Large intestine (tissue), 3 donors: ENCODE data around the gene FLT3LG. TPM values are rescaled to one million over a fixed set of nuclear protein-coding genes. Genes with fewer than 3 reads are reported as not detected.

Experiments
- DNase-seq, 2 donors: peaks; one replicate each; pipeline versions ENCODE4 v3.0.0 to v3.0.0-alpha.2; 2013
- H3K27ac ChIP-seq: one replicate; pipeline ENCODE4 v1.5.1; 2013; ENCODE audit warnings: low read length
- H3K27me3 ChIP-seq: 2 replicates; pipeline ENCODE4 v1.6.1; 2013; ENCODE audit warnings: low read length; ENCODE audit not compliant: control insufficient read depth, insufficient read depth
- H3K36me3 ChIP-seq: 2 replicates; pipeline ENCODE4 v1.6.1; 2013; ENCODE audit warnings: low read length; ENCODE audit not compliant: control insufficient read depth, insufficient read depth
- H3K4me1 ChIP-seq: one replicate; pipeline ENCODE4 v1.6.1; 2013; ENCODE audit warnings: low read length; ENCODE audit not compliant: control insufficient read depth, insufficient read depth
- H3K4me3 ChIP-seq: one replicate; pipeline ENCODE4 v1.5.1; 2013; ENCODE audit warnings: low read length
- H3K9me3 ChIP-seq: one replicate; pipeline ENCODE4 v1.6.1; 2013; ENCODE audit warnings: mild to moderate bottlenecking, low read depth, low read length, moderate library complexity; ENCODE audit not compliant: control insufficient read depth
- WGBS: methylation state at CpG from one replicate; pipeline ENCODE4 v1.1.5; 2013; ENCODE audit warnings: low lambda C conversion rate; ENCODE audit not compliant: insufficient coverage; 5-methylcytosine and 5-hydroxymethylcytosine counted together
- polyA plus RNA-seq: library from polyadenylated mRNA; unstranded; fragments of 120-200 nt; gene quantifications from one replicate; pipeline ENCODE4 v1.2.1, GENCODE V29; 2013

Gene FLT3LG
- polyA plus RNA-seq, 1 donor: 6.6 TPM

DNA sequence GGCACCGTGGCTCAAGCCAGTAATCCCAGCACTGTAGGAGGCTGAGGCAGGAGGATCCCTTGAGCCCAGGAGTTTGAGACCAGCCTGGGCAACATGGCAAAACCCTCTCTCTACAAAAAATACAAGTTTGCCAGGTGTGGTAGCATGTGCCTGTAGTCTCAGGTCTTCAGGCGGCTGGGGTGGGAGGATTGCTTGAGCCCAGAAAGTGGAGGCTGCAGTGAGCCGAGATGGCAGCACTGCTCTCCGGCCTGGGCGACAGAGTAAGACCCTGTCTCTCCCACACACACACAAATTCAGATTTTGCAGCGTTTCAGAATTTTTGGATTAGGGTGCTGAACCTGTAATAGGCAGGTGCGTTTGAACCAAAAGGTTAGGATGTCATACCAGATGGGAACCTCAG is 24.5 kb downstream of the FLT3LG start:
- no CpG with 5 or more reads among the region's 7 CpGs for WGBS
- peaks cover 51% of the 10 kb centered on the region for H3K4me1 ChIP-seq
- H3K27ac ChIP-seq: no peak overlapping the region

DNA sequence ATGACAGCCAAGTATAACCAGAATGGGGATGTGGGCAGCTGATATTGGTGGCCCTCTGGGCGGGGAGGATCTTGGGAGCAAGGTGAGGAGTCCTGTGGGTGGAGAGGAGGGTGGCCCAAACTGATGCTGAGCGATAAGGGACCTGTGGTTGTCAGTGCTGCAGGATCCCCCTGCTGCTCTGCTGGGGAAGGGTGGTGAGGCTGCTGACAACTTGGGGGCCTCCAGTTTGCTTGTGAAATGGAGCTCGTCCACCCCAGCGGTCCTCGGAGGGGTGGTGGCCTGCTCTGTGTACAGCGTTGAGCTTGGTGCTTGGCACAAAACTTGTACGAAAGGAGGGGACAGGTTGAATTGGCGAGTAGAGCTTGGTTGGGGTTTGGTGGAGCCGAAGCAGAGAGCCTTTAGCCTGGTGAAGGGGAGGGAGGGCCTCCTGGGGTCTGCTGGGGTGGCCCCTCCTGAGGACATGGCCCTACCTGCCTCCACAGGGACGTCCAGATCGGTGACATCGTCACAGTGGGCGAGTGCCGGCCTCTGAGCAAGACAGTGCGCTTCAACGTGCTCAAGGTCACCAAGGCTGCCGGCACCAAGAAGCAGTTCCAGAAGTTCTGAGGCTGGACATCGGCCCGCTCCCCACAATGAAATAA is 25.1 kb downstream of the FLT3LG start:
- Histone ChIP-seq H3K36me3 (peaks cover 28% of the 10 kb centered on the region), H3K27ac (peak overlapping the region; percentile 45), H3K9me3 (no peaks in the 10 kb centered on the region), H3K4me1 (peaks cover 52% of the 10 kb centered on the region), H3K27me3 (no peaks in the 10 kb centered on the region), H3K4me3 (no peak overlapping the region)
- WGBS: no CpG with 5 or more reads among the region's 19 CpGs
- DNase-seq: no peak

More for the DNA sequence above, 24.5 kb downstream of the FLT3LG start:
- DNase-seq: no peak
- Histone ChIP-seq H3K27me3 (no peaks in the 10 kb centered on the region), H3K4me3 (no peak overlapping the region), H3K36me3 (peaks cover 28% of the 10 kb centered on the region), H3K9me3 (no peaks in the 10 kb centered on the region)

DNA sequence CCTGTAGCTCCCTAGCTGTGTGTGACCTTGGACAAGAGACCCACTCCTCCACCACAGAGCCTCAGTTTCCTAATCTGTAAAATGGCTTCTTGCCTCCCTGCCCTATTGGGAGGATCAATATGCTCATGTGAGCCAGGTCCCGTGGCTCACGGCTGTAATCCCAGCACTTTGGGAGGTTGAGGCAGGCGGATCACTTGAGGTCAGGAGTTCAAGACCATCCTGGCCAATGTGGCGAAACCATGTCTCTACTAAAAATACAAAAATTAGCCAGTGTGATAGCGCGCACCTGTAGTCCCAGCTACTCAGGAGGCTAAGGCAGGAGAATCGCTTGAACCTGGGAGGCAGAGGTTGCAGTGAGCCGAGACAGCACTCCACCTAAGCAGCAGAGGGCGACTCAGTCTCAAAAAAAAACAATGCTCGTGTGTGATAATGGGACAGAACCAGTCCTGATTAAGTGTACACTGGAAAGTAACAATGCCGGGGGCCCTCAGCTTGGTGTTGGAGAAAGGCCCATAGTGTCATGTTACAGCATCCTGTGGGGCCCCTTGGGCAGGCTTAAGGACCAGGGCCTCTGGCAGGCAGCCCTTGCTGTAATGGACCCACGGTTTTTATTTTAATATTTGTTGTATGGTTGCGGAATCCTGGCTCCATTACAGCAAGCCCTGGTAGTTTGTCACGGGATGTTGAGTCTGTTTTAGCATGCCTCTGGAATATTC is 29.0 kb downstream of the FLT3LG start:
- Histone ChIP-seq H3K27me3 (no peaks in the 10 kb centered on the region), H3K27ac (no peak overlapping the region), H3K4me3 (no peak overlapping the region), H3K4me1 (peaks cover 48% of the 10 kb centered on the region), H3K9me3 (no peaks in the 10 kb centered on the region), H3K36me3 (peaks cover 20% of the 10 kb centered on the region)
- WGBS: no CpG with 5 or more reads among the region's 14 CpGs
- DNase-seq: peak; percentile 63 to 75

DNA sequence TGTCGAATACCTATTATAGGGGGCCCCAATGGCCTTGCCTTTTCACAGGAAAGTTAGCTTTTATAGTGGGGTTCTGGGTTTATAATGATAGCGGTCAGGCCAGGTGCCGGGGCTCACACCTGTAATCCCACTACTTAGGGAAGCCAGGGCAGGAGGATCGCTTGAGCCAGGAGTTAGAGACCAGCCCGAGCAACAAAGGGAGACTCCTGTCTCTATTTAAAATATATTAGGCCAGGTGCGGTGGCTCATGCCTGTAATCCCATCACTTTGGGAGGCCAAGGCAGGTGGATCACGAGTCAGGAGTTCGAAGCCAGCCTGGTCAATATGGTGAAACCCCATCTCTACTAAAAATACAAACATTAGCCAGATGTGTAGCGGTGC is 29.6 kb downstream of the FLT3LG start:
- no peak overlapping the region for H3K27ac ChIP-seq
- no peak overlapping the region for H3K4me3 ChIP-seq
- peaks cover 15% of the 10 kb centered on the region for H3K36me3 ChIP-seq
- peaks cover 42% of the 10 kb centered on the region for H3K4me1 ChIP-seq
- H3K27me3 ChIP-seq: no peaks in the 10 kb centered on the region
- no peaks in the 10 kb centered on the region for H3K9me3 ChIP-seq
- no CpG with 5 or more reads among the region's 9 CpGs for WGBS
- DNase-seq: no peak

DNA sequence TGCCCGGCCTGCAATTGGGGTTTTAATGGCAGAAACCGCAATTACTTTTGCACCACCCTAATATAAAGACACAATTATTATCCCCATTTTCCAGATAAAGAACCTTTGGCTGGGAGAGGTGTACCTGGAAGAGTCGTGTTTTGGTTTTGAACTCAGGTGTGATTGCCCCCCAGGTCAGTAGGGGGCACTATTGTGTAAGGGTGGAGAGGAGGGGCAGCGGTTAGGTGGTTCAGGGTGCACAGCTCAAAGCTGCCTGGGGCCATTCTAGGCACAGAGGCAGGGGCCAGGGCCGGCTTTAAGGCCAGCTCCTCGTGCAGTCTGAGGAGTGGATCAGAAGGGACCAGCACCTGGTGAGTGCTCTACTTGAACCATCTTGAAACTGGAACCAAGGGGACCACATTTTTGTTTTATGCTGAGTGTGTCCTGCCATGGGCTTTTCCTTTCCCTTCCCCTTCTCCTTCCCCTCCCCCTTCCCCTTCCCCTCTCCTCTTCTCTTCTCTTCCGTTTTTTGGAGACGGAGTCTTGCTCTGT is 32.6 kb downstream of the FLT3LG start:
- H3K36me3 ChIP-seq: no peaks in the 10 kb centered on the region
- H3K27ac ChIP-seq: no peak overlapping the region
- H3K27me3 ChIP-seq: no peaks in the 10 kb centered on the region
- peaks cover 20% of the 10 kb centered on the region for H3K4me1 ChIP-seq
- DNase-seq: peak; percentile 62 to 71
- 80% methylated on average over 1 of the region's 8 CpGs for WGBS
- no peak overlapping the region for H3K4me3 ChIP-seq
- H3K9me3 ChIP-seq: no peaks in the 10 kb centered on the region

DNA sequence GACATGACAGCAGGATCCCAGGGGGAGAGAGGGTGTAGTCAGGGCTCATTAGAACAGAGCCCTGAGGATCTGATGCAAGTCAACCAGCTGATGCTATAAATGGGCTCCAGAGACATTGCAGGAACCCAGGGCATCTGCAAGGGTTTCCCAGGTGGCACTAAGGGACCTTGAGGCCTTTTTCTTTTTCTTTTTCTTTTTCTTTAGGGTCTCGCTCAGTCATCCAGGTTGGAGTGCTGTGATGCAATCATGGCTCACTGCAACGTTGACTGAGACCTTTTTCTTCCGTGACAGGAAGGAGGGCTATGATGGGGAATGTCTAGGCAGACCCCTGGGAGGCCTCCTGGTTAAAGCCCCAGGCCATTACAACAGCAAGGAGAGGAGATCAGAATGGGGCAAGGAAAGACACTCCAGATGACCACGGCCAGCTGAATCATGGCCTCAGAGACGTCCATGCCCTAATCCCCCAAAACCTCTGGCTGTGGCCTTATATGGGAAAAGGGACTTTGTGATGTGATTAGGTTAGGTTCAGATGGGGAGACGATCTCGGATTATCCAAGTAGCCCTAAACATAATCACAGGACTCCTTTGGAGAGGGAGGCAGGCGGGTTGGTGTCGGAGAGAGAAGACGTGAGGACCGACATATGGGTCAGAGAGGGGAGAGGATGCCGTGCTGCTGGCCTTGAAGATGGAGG is 33.9 kb downstream of the FLT3LG start:
- DNase-seq: no peak
- whole genome bisulfite sequencing: no CpG with 5 or more reads among the region's 12 CpGs
- H3K9me3 ChIP-seq: no peaks in the 10 kb centered on the region

DNA sequence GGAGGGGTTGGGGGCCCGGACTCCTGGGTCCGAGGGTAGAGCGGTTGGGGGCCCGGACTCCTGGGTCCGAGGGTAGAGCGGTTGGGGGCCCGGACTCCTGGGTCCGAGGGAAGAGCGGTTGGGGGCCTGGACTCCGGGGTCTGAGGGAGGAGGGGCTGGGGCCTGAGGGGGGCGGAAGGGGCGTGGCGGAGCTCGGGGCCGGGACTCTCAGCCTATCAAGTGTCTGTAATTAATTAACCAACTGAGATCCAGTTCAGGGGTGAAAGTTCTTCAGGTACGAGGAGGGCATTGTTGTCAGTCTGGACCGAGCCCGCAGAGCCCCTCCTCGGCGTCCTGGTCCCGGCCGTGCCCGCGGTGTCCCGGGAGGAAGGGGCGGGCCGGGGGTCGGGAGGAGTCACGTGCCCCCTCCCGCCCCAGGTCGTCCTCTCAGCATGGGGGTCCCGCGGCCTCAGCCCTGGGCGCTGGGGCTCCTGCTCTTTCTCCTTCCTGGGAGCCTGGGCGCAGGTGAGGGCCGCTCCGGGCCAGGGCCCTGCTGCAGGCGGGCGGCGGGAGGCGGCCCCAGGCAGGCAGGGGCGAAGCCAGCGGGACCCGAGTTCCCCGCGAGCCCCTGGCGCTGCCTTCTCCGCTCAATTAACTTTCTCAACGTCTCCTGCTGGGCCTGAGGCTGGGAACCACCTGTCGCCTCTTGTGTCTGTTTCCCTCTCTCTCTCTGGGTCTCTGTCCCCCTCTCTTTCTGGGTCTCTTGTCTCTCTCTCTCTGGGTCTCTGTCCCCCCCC is 39.1 kb downstream of the FLT3LG start:
- Histone ChIP-seq H3K4me1 (peaks cover 28% of the 10 kb centered on the region), H3K9me3 (no peaks in the 10 kb centered on the region), H3K4me3 (peak overlapping the region; percentile 71), H3K36me3 (peaks cover 16% of the 10 kb centered on the region), H3K27ac (peak overlapping the region; percentile 99), H3K27me3 (no peaks in the 10 kb centered on the region)
- no CpG with 5 or more reads among the region's 50 CpGs for WGBS
- peak; percentile 71 to 87 for DNase-seq

More for the DNA sequence above, 33.9 kb downstream of the FLT3LG start:
- no peak overlapping the region for H3K4me3 ChIP-seq
- no peaks in the 10 kb centered on the region for H3K27me3 ChIP-seq
- no peaks in the 10 kb centered on the region for H3K36me3 ChIP-seq
- no peak overlapping the region for H3K27ac ChIP-seq
- H3K4me1 ChIP-seq: peaks cover 24% of the 10 kb centered on the region

DNA sequence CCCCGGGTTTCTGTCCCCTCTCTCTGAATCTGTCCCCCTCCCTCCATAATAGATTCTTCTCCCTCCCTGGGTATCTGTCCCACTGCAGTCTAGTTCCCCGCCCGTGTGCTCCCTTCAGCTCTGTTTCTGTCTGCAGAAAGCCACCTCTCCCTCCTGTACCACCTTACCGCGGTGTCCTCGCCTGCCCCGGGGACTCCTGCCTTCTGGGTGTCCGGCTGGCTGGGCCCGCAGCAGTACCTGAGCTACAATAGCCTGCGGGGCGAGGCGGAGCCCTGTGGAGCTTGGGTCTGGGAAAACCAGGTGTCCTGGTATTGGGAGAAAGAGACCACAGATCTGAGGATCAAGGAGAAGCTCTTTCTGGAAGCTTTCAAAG is 39.7 kb downstream of the FLT3LG start:
- no peaks in the 10 kb centered on the region for H3K9me3 ChIP-seq
- peaks cover 28% of the 10 kb centered on the region for H3K4me1 ChIP-seq
- H3K36me3 ChIP-seq: peaks cover 19% of the 10 kb centered on the region
- WGBS: no CpG with 5 or more reads among the region's 12 CpGs
- peak overlapping the region; percentile 71 for H3K4me3 ChIP-seq
- H3K27ac ChIP-seq: peak overlapping the region; percentile 99
- no peak for DNase-seq
- H3K27me3 ChIP-seq: no peaks in the 10 kb centered on the region

DNA sequence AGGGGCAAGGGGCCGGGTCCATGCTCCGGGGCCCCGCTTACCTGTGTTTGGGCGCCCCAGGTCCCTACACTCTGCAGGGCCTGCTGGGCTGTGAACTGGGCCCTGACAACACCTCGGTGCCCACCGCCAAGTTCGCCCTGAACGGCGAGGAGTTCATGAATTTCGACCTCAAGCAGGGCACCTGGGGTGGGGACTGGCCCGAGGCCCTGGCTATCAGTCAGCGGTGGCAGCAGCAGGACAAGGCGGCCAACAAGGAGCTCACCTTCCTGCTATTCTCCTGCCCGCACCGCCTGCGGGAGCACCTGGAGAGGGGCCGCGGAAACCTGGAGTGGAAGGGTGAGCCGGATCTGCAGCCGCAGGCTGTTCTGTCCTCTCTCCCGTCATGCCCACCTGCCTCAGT is 40.1 kb downstream of the FLT3LG start:
- WGBS: no CpG with 5 or more reads among the region's 21 CpGs
- DNase-seq: no peak
- Histone ChIP-seq H3K36me3 (peaks cover 19% of the 10 kb centered on the region), H3K27ac (peak overlapping the region; percentile 99), H3K27me3 (no peaks in the 10 kb centered on the region), H3K4me1 (peaks cover 28% of the 10 kb centered on the region), H3K4me3 (peak overlapping the region; percentile 71), H3K9me3 (no peaks in the 10 kb centered on the region)

DNA sequence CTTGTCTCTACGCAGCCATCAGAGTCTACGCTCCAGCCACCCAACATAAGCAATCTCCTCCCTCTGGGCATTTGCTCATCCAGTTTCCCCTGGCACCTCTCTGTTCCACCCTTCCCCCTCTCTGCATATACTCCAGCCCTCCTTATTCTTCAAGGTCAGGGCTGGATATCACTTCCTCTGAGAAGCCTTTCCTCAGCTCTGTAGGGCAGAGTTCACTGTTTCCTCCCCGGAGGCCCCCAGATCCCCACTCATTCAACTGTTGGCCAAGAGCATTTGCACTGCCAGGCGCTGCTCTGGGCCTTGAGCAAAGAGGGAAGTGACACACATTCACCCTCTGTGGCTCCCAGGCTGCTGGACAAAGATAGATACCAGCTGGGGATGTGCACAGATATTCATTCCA is 41.8 kb downstream of the FLT3LG start:
- Histone ChIP-seq H3K9me3 (no peaks in the 10 kb centered on the region), H3K36me3 (peaks cover 25% of the 10 kb centered on the region), H3K4me1 (peaks cover 30% of the 10 kb centered on the region), H3K4me3 (peak overlapping the region; percentile 71), H3K27ac (peak overlapping the region; percentile 87), H3K27me3 (no peaks in the 10 kb centered on the region)
- WGBS: no CpG with 5 or more reads among the region's 4 CpGs
- DNase-seq: peak; percentile 88 to 96
